HG03097 (cell line): ENCODE measurements around the gene TDRKH.

Experiments
- ATAC-seq: cut with Tn5 transposase; IDR thresholded peaks from one replicate; pipeline ENCODE4 v1.9.1; 2021; ENCODE audit not compliant: unreplicated experiment, low FRiP score

Gene TDRKH

GRCh38 chr1:151825204-151825603, 34.9 kb upstream of the TDRKH start:
- no peak for ATAC-seq

- ATAC-seq = no peak
Observed at GRCh38 chr1:151823175-151823574, 32.9 kb upstream of the TDRKH start.

GRCh38 chr1:151822404-151822803, 32.1 kb upstream of the TDRKH start:
- ATAC-seq = no peak

- no peak for ATAC-seq
Observed at GRCh38 chr1:151820940-151821339, 30.6 kb upstream of the TDRKH start.

- no peak for ATAC-seq
Observed at GRCh38 chr1:151819976-151820623, 29.8 kb upstream of the TDRKH start.

GRCh38 chr1:151819227-151819835, 29.0 kb upstream of the TDRKH start:
- no peak for ATAC-seq

GRCh38 chr1:151817353-151817730, 27.0 kb upstream of the TDRKH start:
- ATAC-seq = no peak

GRCh38 chr1:151816548-151817352, 26.4 kb upstream of the TDRKH start:
- ATAC-seq = no peak

GRCh38 chr1:151815716-151816327, 25.5 kb upstream of the TDRKH start:
- ATAC-seq = no peak

- no peak for ATAC-seq
Observed at GRCh38 chr1:151814971-151815545, 24.8 kb upstream of the TDRKH start.

GRCh38 chr1:151814426-151814825, 24.1 kb upstream of the TDRKH start:
- no peak for ATAC-seq

- ATAC-seq = no peak
Observed at GRCh38 chr1:151813271-151813977, 23.1 kb upstream of the TDRKH start.

GRCh38 chr1:151811181-151811580, 20.9 kb upstream of the TDRKH start:
- no peak for ATAC-seq

GRCh38 chr1:151809985-151810556, 19.8 kb upstream of the TDRKH start:
- no peak for ATAC-seq

- no peak for ATAC-seq
Observed at GRCh38 chr1:151809290-151809984, 19.1 kb upstream of the TDRKH start.

- no peak for ATAC-seq
Observed at GRCh38 chr1:151807766-151808165, 17.5 kb upstream of the TDRKH start.

- no peak for ATAC-seq
Observed at GRCh38 chr1:151807131-151807530, 16.8 kb upstream of the TDRKH start.

GRCh38 chr1:151806170-151806569, 15.9 kb upstream of the TDRKH start:
- ATAC-seq = no peak

- no peak for ATAC-seq
Observed at GRCh38 chr1:151805066-151805820, 14.9 kb upstream of the TDRKH start, which contains the start of gene LINGO4. LINGO4 (minus strand) TSS chr1:151805419; CDS start chr1:151802704, 2,715 bp downstream.
